GM21619 (cell line): ENCODE measurements around the gene MYLK.
"Not testable (repeated sequence)": the region's sequence is repeated elsewhere in the genome, so short reads cannot be mapped to it uniquely, and the experiment has no call there.

Experiments used
- ATAC-seq: cut with Tn5 transposase; IDR thresholded peaks from one replicate; pipeline ENCODE4 v1.9.1; 2021; ENCODE audit not compliant: unreplicated experiment

MYLK gene

GRCh38 chr3:123753286-123753685, 130.8 kb downstream of the MYLK start:
- no peak for ATAC-seq

- no peak for ATAC-seq
These were observed 131.9 kb downstream of the MYLK start for GRCh38 chr3:123752228-123752627.

- ATAC-seq: no peak
These were observed 132.7 kb downstream of the MYLK start for GRCh38 chr3:123751433-123751832.

- no peak for ATAC-seq
These were observed 133.3 kb downstream of the MYLK start for GRCh38 chr3:123750659-123751420.

GRCh38 chr3:123750209-123750608, 133.9 kb downstream of the MYLK start:
- ATAC-seq: no peak

- ATAC-seq: no peak
These were observed 134.4 kb downstream of the MYLK start for GRCh38 chr3:123749711-123750110.

GRCh38 chr3:123745184-123745855, 138.8 kb downstream of the MYLK start:
- ATAC-seq: no peak

GRCh38 chr3:123744064-123744463, 140.1 kb downstream of the MYLK start:
- no peak for ATAC-seq

GRCh38 chr3:123743121-123743520, 141.0 kb downstream of the MYLK start:
- no peak for ATAC-seq

- no peak for ATAC-seq
These were observed 143.1 kb downstream of the MYLK start for GRCh38 chr3:123741041-123741511.

- ATAC-seq: no peak
These were observed 143.7 kb downstream of the MYLK start for GRCh38 chr3:123740391-123740822.

- ATAC-seq: no peak
These were observed 144.4 kb downstream of the MYLK start for GRCh38 chr3:123739754-123740153.

- no peak for ATAC-seq
These were observed 145.0 kb downstream of the MYLK start for GRCh38 chr3:123739106-123739505.

GRCh38 chr3:123738522-123738921, 145.6 kb downstream of the MYLK start:
- not testable (repeated sequence) for ATAC-seq

- no peak for ATAC-seq
These were observed 147.0 kb downstream of the MYLK start for GRCh38 chr3:123737168-123737567.

- ATAC-seq: no peak
These were observed 148.7 kb downstream of the MYLK start for GRCh38 chr3:123735456-123735855.

- no peak for ATAC-seq
These were observed 149.6 kb downstream of the MYLK start for GRCh38 chr3:123734527-123734902.

- ATAC-seq: no peak
These were observed 150.2 kb downstream of the MYLK start for GRCh38 chr3:123733805-123734526.

- ATAC-seq: no peak
These were observed 150.8 kb downstream of the MYLK start for GRCh38 chr3:123733341-123733740.

- no peak for ATAC-seq
These were observed 151.7 kb downstream of the MYLK start for GRCh38 chr3:123732447-123732846.

GRCh38 chr3:123730829-123731228, 153.3 kb downstream of the MYLK start:
- no peak for ATAC-seq

GRCh38 chr3:123728991-123729390, 155.1 kb downstream of the MYLK start:
- ATAC-seq: no peak
